Epithelial cell of esophagus (primary cell): ENCODE results near the gene ERBB3.

Experiments used
- DNase-seq: peaks from one replicate; pipeline ENCODE4 v3.0.0; 2010; ENCODE audit warnings: low read depth
- H3K4me3 ChIP-seq: 2 replicates; pipeline ENCODE4 v1.5.1; 2011; ENCODE audit warnings: mild to moderate bottlenecking, low read length, control low read depth
- CTCF ChIP-seq: IDR thresholded peaks from 2 replicates; pipeline ENCODE4 v1.5.1; 2011; ENCODE audit warnings: low read depth, mild to moderate bottlenecking, low read length, control low read depth, inconsistent platforms; ENCODE audit not compliant: insufficient read depth; ENCODE audit errors: missing control alignments

Gene ERBB3

GRCh38 chr12:56130876-56131275 is 50.9 kb downstream of the ERBB3 start:
- no peak for DNase-seq
- no peak overlapping the region for H3K4me3 ChIP-seq
- no peak for TF ChIP-seq CTCF

GRCh38 chr12:56134897-56135296 is 54.9 kb downstream of the ERBB3 start:
- H3K4me3 ChIP-seq, result no peak overlapping the region
- no peak for DNase-seq
- TF ChIP-seq CTCF, result no peak

- H3K4me3 ChIP-seq, result no peak overlapping the region
- no peak for DNase-seq
- no peak for TF ChIP-seq CTCF
Measured at GRCh38 chr12:56137853-56138571, 58.0 kb downstream of the ERBB3 start.

- no peak overlapping the region for H3K4me3 ChIP-seq
- no peak for DNase-seq
- no peak for TF ChIP-seq CTCF
Measured at GRCh38 chr12:56141946-56142784, 62.2 kb downstream of the ERBB3 start.

- H3K4me3 ChIP-seq, result no peak overlapping the region
- no peak for DNase-seq
- no peak for TF ChIP-seq CTCF
Measured at GRCh38 chr12:56143217-56143616, 63.3 kb downstream of the ERBB3 start.

- no peak for TF ChIP-seq CTCF
- H3K4me3 ChIP-seq, result no peak overlapping the region
- DNase-seq, result no peak
Measured at GRCh38 chr12:56143870-56144269, 63.9 kb downstream of the ERBB3 start.
